NCI-H1105 treated with DMSO at 0.1 percent for 48 hours (cell line): ENCODE data around the gene TMEM150B.

Experiments used
- DNase-seq: peaks from one replicate; lab custom pipeline; 2025; lab: John Stamatoyannopoulos, UW

Gene TMEM150B

GRCh38 chr19:55325172-55325571 lies at the start of gene TMEM150B:
Gene TMEM150B (minus strand): TSS chr19:55325341. CDS start chr19:55321036, 4,305 bp downstream.
- DNase-seq, result no peak

GRCh38 chr19:55373993-55374757 lies 49.0 kb upstream of the TMEM150B start:
- DNase-seq, result no peak

- DNase-seq, result no peak
These were observed 48.3 kb upstream of the TMEM150B start for GRCh38 chr19:55373306-55373992.

- no peak for DNase-seq
These were observed 47.4 kb upstream of the TMEM150B start for GRCh38 chr19:55372316-55373081.

- DNase-seq, result no peak
These were observed 45.3 kb upstream of the TMEM150B start, which contains the start of gene IL11 for GRCh38 chr19:55370305-55370988. Gene IL11 (minus strand): TSS chr19:55370463. CDS start chr19:55370310, 153 bp downstream.

- peak; percentile 66 for DNase-seq
These were observed 44.6 kb upstream of the TMEM150B start for GRCh38 chr19:55369653-55370304.

- DNase-seq, result no peak
These were observed 43.8 kb upstream of the TMEM150B start for GRCh38 chr19:55368701-55369563.

GRCh38 chr19:55368106-55368505 lies 43.0 kb upstream of the TMEM150B start:
- no peak for DNase-seq

- DNase-seq, result no peak
These were observed 41.6 kb upstream of the TMEM150B start for GRCh38 chr19:55366790-55367189.

GRCh38 chr19:55365964-55366363 lies 40.8 kb upstream of the TMEM150B start:
- DNase-seq, result no peak

- no peak for DNase-seq
These were observed 40.1 kb upstream of the TMEM150B start for GRCh38 chr19:55365245-55365644.

- no peak for DNase-seq
These were observed 38.0 kb upstream of the TMEM150B start, which contains the start of gene GARIN5B for GRCh38 chr19:55362990-55363716. Gene GARIN5B (minus strand): TSS chr19:55363260. CDS start chr19:55363066, 194 bp downstream.

- DNase-seq, result no peak
These were observed 37.2 kb upstream of the TMEM150B start for GRCh38 chr19:55362174-55362989.

- DNase-seq, result no peak
These were observed 35.8 kb upstream of the TMEM150B start for GRCh38 chr19:55360902-55361301.

GRCh38 chr19:55358943-55359908 lies 34.1 kb upstream of the TMEM150B start:
- peak; percentile 54 for DNase-seq

- no peak for DNase-seq
These were observed 33.4 kb upstream of the TMEM150B start for GRCh38 chr19:55358493-55358892.

- DNase-seq, result no peak
These were observed 30.2 kb upstream of the TMEM150B start for GRCh38 chr19:55355213-55355821.
